ENCODE data around the gene CPNE4.
"Not testable (repeated sequence)": the region's sequence is repeated elsewhere in the genome, so short reads cannot be mapped to it uniquely, and the experiment has no call there.

CPNE4 gene

GRCh38 chr3:131957511-131957910 is 77.3 kb downstream of the CPNE4 start:
- no peak for DNase-seq

- DNase-seq = no peak
Observed at GRCh38 chr3:131948806-131949205, 86.0 kb downstream of the CPNE4 start.

GRCh38 chr3:131944676-131945075 is 90.1 kb downstream of the CPNE4 start:
- DNase-seq = no peak

- no peak for DNase-seq
Observed at GRCh38 chr3:131933665-131934064, 101.1 kb downstream of the CPNE4 start.

- no peak for DNase-seq
Observed at GRCh38 chr3:131928593-131928992, 106.2 kb downstream of the CPNE4 start.

- DNase-seq = no peak
Observed at GRCh38 chr3:131925571-131925970, 109.2 kb downstream of the CPNE4 start.

GRCh38 chr3:131922356-131922755 is 112.5 kb downstream of the CPNE4 start:
- DNase-seq = no peak

- DNase-seq = no peak
Observed at GRCh38 chr3:131917006-131917405, 117.8 kb downstream of the CPNE4 start.

GRCh38 chr3:131914090-131914691 is 120.6 kb downstream of the CPNE4 start:
- DNase-seq = no peak

GRCh38 chr3:131912255-131912654 is 122.6 kb downstream of the CPNE4 start:
- no peak for DNase-seq

- DNase-seq = no peak
Observed at GRCh38 chr3:131907796-131908195, 127.0 kb downstream of the CPNE4 start.

- no peak for DNase-seq
Observed at GRCh38 chr3:131903988-131904415, 130.8 kb downstream of the CPNE4 start.

- no peak for DNase-seq
Observed at GRCh38 chr3:131901686-131902085, 133.1 kb downstream of the CPNE4 start.

GRCh38 chr3:131900891-131901290 is 133.9 kb downstream of the CPNE4 start:
- DNase-seq = no peak

- no peak for DNase-seq
Observed at GRCh38 chr3:131899021-131899420, 135.8 kb downstream of the CPNE4 start.

- no peak for DNase-seq
Observed at GRCh38 chr3:131898346-131898745, 136.5 kb downstream of the CPNE4 start.

GRCh38 chr3:131896285-131896684 is 138.5 kb downstream of the CPNE4 start:
- DNase-seq = no peak

- no peak for DNase-seq
Observed at GRCh38 chr3:131895766-131896165, 139.0 kb downstream of the CPNE4 start.

- DNase-seq = no peak
Observed at GRCh38 chr3:131892331-131892730, 142.5 kb downstream of the CPNE4 start.

- not testable (repeated sequence) for DNase-seq
Observed at GRCh38 chr3:131885871-131886270, 148.9 kb downstream of the CPNE4 start.

GRCh38 chr3:131883711-131884407 is 151.0 kb downstream of the CPNE4 start:
- no peak for DNase-seq

GRCh38 chr3:131883086-131883485 is 151.7 kb downstream of the CPNE4 start:
- no peak for DNase-seq

- DNase-seq = peak; percentile 18
Observed at GRCh38 chr3:131881777-131882176, 153.0 kb downstream of the CPNE4 start.

- no peak for DNase-seq
Observed at GRCh38 chr3:131880948-131881347, 153.9 kb downstream of the CPNE4 start.

- no peak for DNase-seq
Observed at GRCh38 chr3:131868203-131868602, 166.6 kb downstream of the CPNE4 start.

Measured in eye (tissue), 1 donor.